Measurements from ENCODE around the gene BDKRB1.

BDKRB1 gene

DNA sequence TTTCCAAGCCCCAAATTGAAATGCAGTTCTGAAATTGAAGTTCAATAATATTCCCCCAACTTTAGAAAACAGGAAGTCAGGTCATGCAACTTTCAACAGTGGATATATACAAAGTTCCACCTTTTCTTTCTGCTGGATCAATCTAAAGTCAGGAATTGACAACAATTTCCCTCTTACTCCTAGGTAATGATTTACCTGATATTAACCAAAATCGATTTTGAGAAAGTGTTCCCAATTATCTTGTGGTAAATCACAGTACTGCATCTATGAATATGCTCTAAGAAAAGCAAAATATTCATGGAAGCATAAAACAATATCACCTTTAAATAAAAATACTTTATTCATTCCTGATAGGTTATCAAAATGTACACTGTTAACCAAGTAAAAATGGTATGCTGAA is 28.4 kb downstream of the BDKRB1 start:
- TF ChIP-seq, protein P1, sequence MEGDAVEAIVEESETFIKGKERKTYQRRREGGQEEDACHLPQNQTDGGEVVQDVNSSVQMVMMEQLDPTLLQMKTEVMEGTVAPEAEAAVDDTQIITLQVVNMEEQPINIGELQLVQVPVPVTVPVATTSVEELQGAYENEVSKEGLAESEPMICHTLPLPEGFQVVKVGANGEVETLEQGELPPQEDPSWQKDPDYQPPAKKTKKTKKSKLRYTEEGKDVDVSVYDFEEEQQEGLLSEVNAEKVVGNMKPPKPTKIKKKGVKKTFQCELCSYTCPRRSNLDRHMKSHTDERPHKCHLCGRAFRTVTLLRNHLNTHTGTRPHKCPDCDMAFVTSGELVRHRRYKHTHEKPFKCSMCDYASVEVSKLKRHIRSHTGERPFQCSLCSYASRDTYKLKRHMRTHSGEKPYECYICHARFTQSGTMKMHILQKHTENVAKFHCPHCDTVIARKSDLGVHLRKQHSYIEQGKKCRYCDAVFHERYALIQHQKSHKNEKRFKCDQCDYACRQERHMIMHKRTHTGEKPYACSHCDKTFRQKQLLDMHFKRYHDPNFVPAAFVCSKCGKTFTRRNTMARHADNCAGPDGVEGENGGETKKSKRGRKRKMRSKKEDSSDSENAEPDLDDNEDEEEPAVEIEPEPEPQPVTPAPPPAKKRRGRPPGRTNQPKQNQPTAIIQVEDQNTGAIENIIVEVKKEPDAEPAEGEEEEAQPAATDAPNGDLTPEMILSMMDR (IDR thresholded peaks at IDR 0.05) = no peak

DNA sequence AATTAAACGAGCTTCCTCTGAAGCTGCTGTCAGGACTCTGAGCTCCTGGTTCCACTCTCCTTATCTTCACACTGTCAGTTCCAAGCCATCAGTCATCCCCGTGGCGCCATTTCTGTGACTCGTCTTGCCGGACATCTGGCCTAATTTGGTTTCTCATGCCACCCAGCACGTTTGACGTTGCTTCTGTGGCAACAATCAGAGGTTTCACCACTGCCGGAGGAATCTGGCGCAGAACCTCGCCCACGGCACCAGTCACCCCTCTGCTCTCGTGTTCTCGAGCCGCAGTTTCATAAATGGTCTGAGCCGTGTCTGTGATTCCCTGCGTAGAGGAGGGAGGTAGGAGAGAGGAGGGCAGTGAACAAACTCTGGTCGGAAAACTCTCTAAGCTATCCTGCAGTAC is 29.7 kb downstream of the BDKRB1 start:
- TF ChIP-seq, protein P1 (IDR thresholded peaks at IDR 0.05) = no peak

DNA sequence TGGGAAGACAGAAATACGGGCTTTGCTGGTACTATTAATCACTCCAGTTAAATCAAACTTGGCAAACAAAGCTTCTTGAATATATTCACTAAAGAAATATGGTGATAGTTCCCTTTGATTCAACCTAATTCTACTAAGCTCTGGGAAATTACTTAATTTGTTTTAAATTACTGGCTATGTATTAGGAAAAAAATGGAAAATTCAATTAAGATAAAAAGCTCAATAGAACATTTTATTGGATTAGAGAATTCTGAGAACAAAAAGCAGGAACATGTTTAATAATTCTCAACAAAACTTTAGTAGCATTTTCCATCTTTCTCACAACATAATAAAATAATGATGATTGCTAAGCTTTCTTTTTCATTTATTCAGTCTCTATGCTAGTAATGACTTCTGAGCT is 30.2 kb downstream of the BDKRB1 start:
- TF ChIP-seq, protein P1 (IDR thresholded peaks at IDR 0.05) = no peak

DNA sequence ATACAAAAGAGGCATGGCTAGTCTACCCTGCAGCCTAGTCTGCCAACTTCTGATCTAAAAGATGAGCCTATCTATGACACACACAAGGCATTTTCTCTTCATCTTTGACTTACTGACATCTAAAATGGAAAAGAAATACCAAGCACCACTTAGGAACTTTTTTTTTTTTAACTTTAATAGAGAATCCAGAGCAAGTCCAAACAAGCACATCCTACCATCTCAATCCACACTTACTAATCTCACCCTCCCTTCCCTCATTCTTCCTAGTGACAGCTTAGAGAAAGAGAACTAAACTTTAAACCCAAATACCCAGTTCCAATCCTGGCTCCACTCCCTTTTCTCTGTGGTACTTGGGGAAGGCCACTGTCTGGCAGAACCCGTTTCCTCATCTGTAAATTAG is 31.8 kb downstream of the BDKRB1 start:
- TF ChIP-seq, protein P1 (IDR thresholded peaks at IDR 0.05) = no peak

DNA sequence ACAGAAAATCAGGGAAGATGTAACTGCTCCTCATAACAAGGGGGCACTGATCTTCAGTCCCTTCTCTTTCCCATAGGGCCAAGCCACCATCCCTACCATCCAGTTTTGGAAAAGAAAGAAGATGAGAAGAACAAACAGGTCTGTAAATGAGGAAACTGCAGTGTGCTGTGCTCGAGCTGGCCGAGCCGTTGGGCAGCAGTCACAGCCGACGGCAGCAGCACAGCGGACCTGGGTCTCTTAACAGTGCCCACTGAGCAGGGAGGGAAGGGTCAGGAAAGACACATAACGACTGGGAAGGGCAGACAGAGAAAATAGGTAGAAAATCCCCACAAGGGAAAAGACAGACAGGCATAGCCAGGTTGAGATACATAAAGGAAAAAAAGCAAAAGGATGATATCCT is 38.2 kb downstream of the BDKRB1 start:
- TF ChIP-seq, protein P1 (IDR thresholded peaks at IDR 0.05) = no peak

DNA sequence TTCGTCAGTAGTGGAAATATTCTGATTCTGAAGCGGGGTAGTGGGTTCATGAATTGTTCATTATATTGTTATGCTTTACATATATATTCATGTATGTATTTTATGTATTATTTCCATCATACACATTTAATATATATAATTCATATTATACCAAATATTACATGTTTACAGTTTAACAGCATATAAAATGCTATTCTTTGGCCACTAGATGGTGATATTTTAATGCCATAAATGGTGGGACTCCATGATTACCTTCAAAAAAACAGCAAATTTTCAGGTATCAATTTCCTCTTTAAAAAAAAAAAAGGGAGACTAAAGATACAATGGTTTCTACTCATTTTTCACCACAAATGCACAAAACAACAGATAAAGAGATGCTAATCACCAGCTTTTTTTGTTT is 41.0 kb downstream of the BDKRB1 start:
- TF ChIP-seq, protein P1 (IDR thresholded peaks at IDR 0.05) = peak; percentile 61

DNA sequence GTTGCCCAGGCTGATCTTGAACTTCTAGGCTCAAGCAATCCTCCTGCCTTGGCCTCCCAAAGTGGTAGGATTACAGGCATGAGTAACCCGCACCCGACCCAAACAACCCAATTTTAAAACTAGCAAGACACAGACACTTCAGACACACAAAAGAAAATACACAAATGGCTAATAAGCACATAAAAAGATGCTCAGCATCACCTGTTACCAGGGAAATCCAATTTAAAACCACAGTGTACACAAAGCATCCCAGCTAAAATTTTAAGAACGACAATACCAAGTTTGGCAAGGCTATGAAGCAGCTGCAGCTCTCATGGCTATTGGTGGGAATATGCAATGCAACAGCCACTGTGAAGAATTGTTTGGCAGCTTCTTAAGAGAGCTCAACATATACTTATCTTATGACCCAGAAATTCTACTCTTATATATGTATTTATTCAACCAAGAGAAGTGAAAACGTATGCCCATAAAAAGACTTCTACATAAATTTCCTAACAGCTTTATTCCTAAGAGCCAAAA is 42.0 kb downstream of the BDKRB1 start:
- TF ChIP-seq, protein P1 (IDR thresholded peaks at IDR 0.05) = no peak

DNA sequence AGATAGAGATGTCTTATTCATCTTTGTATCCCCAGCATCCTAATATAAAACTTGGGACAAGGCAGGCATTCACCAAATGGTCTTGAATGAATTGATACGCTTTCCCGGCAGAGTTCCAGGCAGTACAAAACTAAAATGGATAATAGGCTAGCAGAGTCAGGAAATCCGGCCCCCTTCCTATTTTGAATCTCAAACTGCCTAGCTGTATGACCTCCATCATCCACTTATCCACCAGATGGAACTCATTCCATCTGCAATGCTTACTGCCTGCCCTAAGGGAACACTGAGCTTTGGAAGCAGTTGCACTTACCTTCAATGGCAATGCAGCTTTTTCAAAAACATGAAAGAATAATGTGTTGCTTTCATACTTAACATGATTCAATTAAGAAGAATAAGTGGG is 43.4 kb downstream of the BDKRB1 start:
- TF ChIP-seq, protein P1 (IDR thresholded peaks at IDR 0.05) = no peak
